ENCODE results near the gene SNPH.
"Not testable (repeated sequence)": the region's sequence is repeated elsewhere in the genome, so short reads cannot be mapped to it uniquely, and the experiment has no call there.

DNA sequence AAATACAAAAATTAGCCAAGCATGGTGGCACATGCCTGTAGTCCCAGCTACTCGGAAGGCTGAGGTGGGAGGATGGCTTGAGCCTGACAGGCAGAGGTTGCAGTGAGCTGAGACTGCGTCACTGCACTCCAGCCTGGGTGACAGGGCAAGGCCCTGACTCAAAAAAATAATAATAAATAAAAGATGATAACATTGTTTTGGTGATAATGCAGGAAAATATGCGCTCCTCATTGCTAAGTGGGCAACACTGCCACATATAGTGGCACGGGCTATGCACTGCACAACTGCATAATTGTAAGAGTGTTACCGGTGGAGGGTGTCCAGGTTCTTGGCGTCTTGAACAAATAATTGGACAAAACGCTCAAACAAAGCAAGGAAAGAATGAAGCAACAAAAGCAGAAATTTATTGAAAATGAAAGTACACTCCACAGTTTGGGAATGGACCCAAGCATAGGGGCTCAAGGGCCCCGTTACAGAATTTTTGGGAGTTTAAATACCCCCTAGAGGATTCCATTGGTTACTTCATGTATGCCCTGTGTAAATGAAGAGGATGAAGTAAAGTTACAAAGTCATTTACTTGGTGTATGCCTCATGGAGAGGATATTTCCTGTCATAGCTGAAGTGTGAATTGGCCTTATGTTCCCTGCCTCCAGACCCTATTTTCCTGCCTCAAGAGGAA, 77.5 kb downstream of the SNPH start:
- not testable (repeated sequence) for TF ChIP-seq POLR2A (IDR thresholded peaks at IDR 0.05; ENCODE audit: extremely low read depth, insufficient read length); CTCF (IDR thresholded peaks at IDR 0.05; ENCODE audit: low read depth, low read length)

Data from NB4 (cell line).